Prostate gland (tissue), 2 donors: Measurements from ENCODE around the gene HMGCS2.

Source experiments
- POLR2AphosphoS5 ChIP-seq: sonication (generic); formaldehyde crosslinking; IDR thresholded peaks from one replicate; pipeline ENCODE4 v1.6.1; 2017; ENCODE audit warnings: antibody characterized with exemption
- TF ChIP-seq, protein P1 (sequence below), 4 experiments: fragments of 200-600 bp in 2 of 4; fragments of 450-650 bp in 2 of 4; sonication (generic) in 2 of 4; IDR thresholded peaks; 1 replicate in 3 of 4; 2 replicates in 1 of 4; pipeline ENCODE4 v1.5.1; 2016 to 2019; ENCODE audit warnings: antibody characterized with exemption in 4 of 4, mild to moderate bottlenecking in 2 of 4, moderate library complexity in 2 of 4

DNA sequence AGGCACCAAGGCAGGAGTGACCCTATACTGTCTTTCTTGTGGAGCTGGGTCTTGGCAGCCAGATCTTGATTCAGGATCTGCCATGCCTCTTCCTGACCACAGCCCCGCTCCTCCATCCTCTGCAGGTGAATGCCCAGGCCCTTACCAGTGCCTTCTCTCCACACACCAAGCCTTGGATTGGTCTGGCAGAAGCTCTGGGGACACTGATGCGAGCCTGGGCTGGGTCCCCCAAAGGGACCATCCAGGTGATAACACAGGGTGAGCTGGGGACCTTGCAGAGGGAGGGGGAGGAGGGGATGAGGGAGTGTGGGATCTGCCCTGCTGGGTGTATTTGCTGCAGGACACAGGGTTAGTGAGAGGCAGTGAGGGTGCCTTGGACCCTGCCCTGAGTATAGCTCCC, 28.4 kb downstream of the HMGCS2 start:
- TF ChIP-seq POLR2AphosphoS5 = no peak
- TF ChIP-seq, protein P1, sequence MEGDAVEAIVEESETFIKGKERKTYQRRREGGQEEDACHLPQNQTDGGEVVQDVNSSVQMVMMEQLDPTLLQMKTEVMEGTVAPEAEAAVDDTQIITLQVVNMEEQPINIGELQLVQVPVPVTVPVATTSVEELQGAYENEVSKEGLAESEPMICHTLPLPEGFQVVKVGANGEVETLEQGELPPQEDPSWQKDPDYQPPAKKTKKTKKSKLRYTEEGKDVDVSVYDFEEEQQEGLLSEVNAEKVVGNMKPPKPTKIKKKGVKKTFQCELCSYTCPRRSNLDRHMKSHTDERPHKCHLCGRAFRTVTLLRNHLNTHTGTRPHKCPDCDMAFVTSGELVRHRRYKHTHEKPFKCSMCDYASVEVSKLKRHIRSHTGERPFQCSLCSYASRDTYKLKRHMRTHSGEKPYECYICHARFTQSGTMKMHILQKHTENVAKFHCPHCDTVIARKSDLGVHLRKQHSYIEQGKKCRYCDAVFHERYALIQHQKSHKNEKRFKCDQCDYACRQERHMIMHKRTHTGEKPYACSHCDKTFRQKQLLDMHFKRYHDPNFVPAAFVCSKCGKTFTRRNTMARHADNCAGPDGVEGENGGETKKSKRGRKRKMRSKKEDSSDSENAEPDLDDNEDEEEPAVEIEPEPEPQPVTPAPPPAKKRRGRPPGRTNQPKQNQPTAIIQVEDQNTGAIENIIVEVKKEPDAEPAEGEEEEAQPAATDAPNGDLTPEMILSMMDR (IDR thresholded peaks at IDR 0.05) = no peak
